Neural cell (in vitro differentiated cells): ENCODE data around the gene PRRC2B. TPM values are rescaled to one million over a fixed set of nuclear protein-coding genes. Genes with fewer than 3 reads are reported as not detected.

Source experiments
- H2AFZ ChIP-seq: fragments of 200-600, 300-800 bp; sonication (generic), shearing (Covaris generic); 2 replicates; pipeline ENCODE4 v1.6.0; 2014; ENCODE audit warnings: low read depth, mild to moderate bottlenecking, antibody characterized with exemption, low read length, moderate library complexity
- H3F3A ChIP-seq: fragments of 200-600 bp; shearing (Covaris generic); 2 replicates; pipeline ENCODE4 v1.6.1; 2016; ENCODE audit warnings: mild to moderate bottlenecking, moderate library complexity, mixed read lengths, antibody characterized with exemption, low read length; ENCODE audit not compliant: insufficient read depth, poor library complexity, severe bottlenecking
- H3K27ac ChIP-seq: fragments of 200-600, 300-800 bp; sonication (generic), shearing (Covaris generic); 2 replicates; pipeline ENCODE4 v1.5.1; 2014; ENCODE audit warnings: mild to moderate bottlenecking, low read length, moderate library complexity
- H3K27me3 ChIP-seq: fragments of 300-800, 200-600 bp; sonication (generic), shearing (Covaris generic); 2 replicates; pipeline ENCODE4 v1.6.0; 2014; ENCODE audit warnings: mild to moderate bottlenecking, low read depth, low read length, moderate library complexity; ENCODE audit not compliant: insufficient read depth
- H3K36me3 ChIP-seq: fragments of 300-800, 200-600 bp; sonication (generic), shearing (Covaris generic); 2 replicates; pipeline ENCODE4 v1.5.1; 2014; ENCODE audit warnings: mild to moderate bottlenecking, antibody characterized with exemption, low read length, moderate library complexity; ENCODE audit not compliant: insufficient read depth
- H3K4me2 ChIP-seq: fragments of 300-800, 200-600 bp; sonication (generic), shearing (Covaris generic); 2 replicates; pipeline ENCODE4 v1.6.0; 2014; ENCODE audit warnings: mild to moderate bottlenecking, low read length
- H3K4me3 ChIP-seq: fragments of 300-800, 200-600 bp; sonication (generic), shearing (Covaris generic); 2 replicates; pipeline ENCODE4 v1.5.1; 2014; ENCODE audit warnings: mild to moderate bottlenecking, low read length, moderate library complexity
- H3K79me2 ChIP-seq: fragments of 200-600 bp; shearing (Covaris generic); replicated peaks from 2 replicates; pipeline ENCODE4 v1.6.0; 2014; ENCODE audit warnings: mild to moderate bottlenecking, low read length, moderate library complexity; ENCODE audit not compliant: insufficient read depth
- H3K9ac ChIP-seq: fragments of 300-800, 200-600 bp; sonication (generic), shearing (Covaris generic); 2 replicates; pipeline ENCODE4 v1.6.1; 2016; ENCODE audit warnings: mild to moderate bottlenecking, low read length, mixed read lengths
- H3K9me2 ChIP-seq: fragments of 200-600 bp; shearing (Covaris generic); 2 replicates; pipeline ENCODE4 v1.6.1; 2016; ENCODE audit warnings: mild to moderate bottlenecking, low read length, mixed read lengths; ENCODE audit not compliant: insufficient read depth
- H3K9me3 ChIP-seq: fragments of 200-600, 300-800 bp; sonication (generic), shearing (Covaris generic); 2 replicates; pipeline ENCODE4 v1.6.1; 2016; ENCODE audit warnings: mild to moderate bottlenecking, mixed run types, low read length, moderate library complexity, mixed read lengths
- H4K20me1 ChIP-seq: fragments of 200-600 bp; shearing (Covaris generic); 2 replicates; pipeline ENCODE4 v1.6.1; 2016; ENCODE audit warnings: mild to moderate bottlenecking, mixed run types; ENCODE audit not compliant: insufficient read depth
- EZH2 ChIP-seq: fragments of 200-600, 300-800 bp; shearing (Covaris generic), sonication (generic); IDR thresholded peaks from 2 replicates; pipeline ENCODE4 v1.6.1; 2014; ENCODE audit warnings: antibody characterized with exemption, low read length, borderline replicate concordance, mild to moderate bottlenecking; ENCODE audit not compliant: insufficient read depth, poor library complexity, severe bottlenecking
- MXI1 ChIP-seq: fragments of 450-650 bp; conservative IDR thresholded peaks from 2 replicates; pipeline ENCODE4 v1.6.1; 2014; ENCODE audit warnings: antibody characterized with exemption, mild to moderate bottlenecking; ENCODE audit not compliant: poor library complexity, severe bottlenecking
- POLR2AphosphoS5 ChIP-seq: IDR thresholded peaks from 2 replicates; pipeline ENCODE4 v1.6.1; 2012
- RAD21 ChIP-seq: fragments of 450-650 bp; conservative IDR thresholded peaks from 2 replicates; pipeline ENCODE4 v1.6.1; 2014; ENCODE audit warnings: antibody characterized with exemption, mild to moderate bottlenecking, moderate library complexity
- REST ChIP-seq: IDR thresholded peaks from 2 replicates; pipeline ENCODE4 v1.6.1; 2012; ENCODE audit warnings: borderline replicate concordance
- SMC3 ChIP-seq: fragments of 450-650 bp; conservative IDR thresholded peaks from 2 replicates; pipeline ENCODE4 v1.6.1; 2014; ENCODE audit warnings: antibody characterized with exemption, mild to moderate bottlenecking, moderate library complexity; ENCODE audit not compliant: poor library complexity
- TAF1 ChIP-seq: IDR thresholded peaks from 2 replicates; pipeline ENCODE4 v1.6.1; 2012; ENCODE audit warnings: low read depth
- polyA plus RNA-seq: library from polyadenylated mRNA; depleted of rRNA; stranded (reverse); fragments of >200 nt; gene quantifications from 2 replicates; pipeline ENCODE4 v1.2.3, GENCODE V29; 2014

The PRRC2B gene
- polyA plus RNA-seq, 1 donor from 2014 or later: 89.5 TPM

GRCh38 chr9:131481441-131482342 is 87.8 kb downstream of the PRRC2B start (continued):
- TF ChIP-seq REST: no peak

GRCh38 chr9:131482343-131483006 is 88.6 kb downstream of the PRRC2B start:
- H4K20me1 ChIP-seq: peaks cover 11% of the 10 kb centered on the region
- peaks cover 5% of the 10 kb centered on the region for H3K79me2 ChIP-seq
- no peak overlapping the region for H3K27ac ChIP-seq
- H2AFZ ChIP-seq: no peak overlapping the region
- TF ChIP-seq SMC3 (no peak), POLR2AphosphoS5 (no peak), REST (no peak), RAD21 (no peak), MXI1 (no peak), EZH2 (no peak), TAF1 (no peak)
- no peak overlapping the region for H3K4me2 ChIP-seq
- H3F3A ChIP-seq: no peaks in the 10 kb centered on the region
- H3K36me3 ChIP-seq: peaks cover 5% of the 10 kb centered on the region
- no peak overlapping the region for H3K4me3 ChIP-seq
- no peak overlapping the region for H3K9ac ChIP-seq
- H3K27me3 ChIP-seq: no peaks in the 10 kb centered on the region
- no peaks in the 10 kb centered on the region for H3K9me3 ChIP-seq
- no peaks in the 10 kb centered on the region for H3K9me2 ChIP-seq
